CD4-positive, alpha-beta memory T cell (primary cell): Measurements from ENCODE around the gene CNNM3. TPM values are rescaled to one million over a fixed set of nuclear protein-coding genes. Genes with fewer than 3 reads are reported as not detected.
A peak's percentile ranks its signal among the peaks of the same experiment; 100 is the strongest.

Experiments
- CTCF ChIA-PET: fragments of 350-600 bp; sonication (Branson Sonifier 250); formaldehyde crosslinking; loops from one replicate; lab custom pipeline; 2021; ENCODE audit warnings: inconsistent platforms; ENCODE audit not compliant: partially characterized antibody; lab: Charles Lee
- POLR2A ChIA-PET: fragments of 350-600 bp; sonication (Branson Sonifier 250); formaldehyde crosslinking; loops from one replicate; lab custom pipeline; 2021; ENCODE audit not compliant: partially characterized antibody; lab: Charles Lee
- DNase-seq, 5 donors: peaks; one replicate each; pipeline versions ENCODE4 v3.0.0 to v3.0.0-alpha.2; 2020 to 2022; ENCODE audit warnings: mixed read lengths in 1 of 5
- H3K27ac ChIP-seq: one replicate; pipeline ENCODE4 v1.7.0; 2013; ENCODE audit warnings: low read depth, low read length
- H3K27me3 ChIP-seq: 2 replicates; pipeline ENCODE4 v1.7.0; 2013; ENCODE audit warnings: mild to moderate bottlenecking, low read length, moderate library complexity; ENCODE audit not compliant: insufficient read depth
- H3K36me3 ChIP-seq: 2 replicates; pipeline ENCODE4 v1.7.0; 2013; ENCODE audit warnings: mild to moderate bottlenecking, low read length, moderate library complexity; ENCODE audit not compliant: insufficient read depth
- H3K4me1 ChIP-seq: 2 replicates; pipeline ENCODE4 v1.7.0; 2013; ENCODE audit warnings: mild to moderate bottlenecking, low read length, moderate library complexity; ENCODE audit not compliant: insufficient read depth
- H3K4me3 ChIP-seq, 2 donors: one replicate each; pipeline ENCODE4 v1.7.0; 2013; ENCODE audit warnings: low read length in 2 of 2, mild to moderate bottlenecking in 1 of 2
- H3K9me3 ChIP-seq, 2 donors: one replicate each; pipeline ENCODE4 v1.7.0; 2013; ENCODE audit warnings: low read length in 2 of 2, control low read depth in 1 of 2; ENCODE audit not compliant: control insufficient read depth in 1 of 2
- H3K27ac Mint-ChIP-seq, 7 donors: one replicate each; pipeline ENCODE4 v1.8.0; 2020 to 2021; ENCODE audit warnings: mixed read lengths in 7 of 7, mild to moderate bottlenecking in 6 of 7, inconsistent platforms in 3 of 7, moderate library complexity in 3 of 7
- H3K27me3 Mint-ChIP-seq, 2 donors: one replicate each; pipeline ENCODE4 v1.8.0; 2020 to 2021; ENCODE audit warnings: mixed read lengths in 2 of 2
- H3K36me3 Mint-ChIP-seq, 2 donors: one replicate each; pipeline ENCODE4 v1.8.0; 2020 to 2021; ENCODE audit warnings: mixed read lengths in 2 of 2, inconsistent platforms in 1 of 2, mild to moderate bottlenecking in 1 of 2
- H3K4me1 Mint-ChIP-seq, 4 donors: one replicate each; pipeline ENCODE4 v1.8.0; 2020 to 2021; ENCODE audit warnings: mixed read lengths in 4 of 4, mild to moderate bottlenecking in 1 of 4
- H3K4me3 Mint-ChIP-seq, 8 donors: one replicate each; pipeline ENCODE4 v1.8.0; 2020 to 2021; ENCODE audit warnings: mixed read lengths in 8 of 8, mild to moderate bottlenecking in 7 of 8, moderate library complexity in 6 of 8, inconsistent platforms in 3 of 8
- H3K9me3 Mint-ChIP-seq, 8 donors: one replicate each; pipeline ENCODE4 v1.8.0; 2020 to 2021; ENCODE audit warnings: mixed read lengths in 8 of 8, mild to moderate bottlenecking in 5 of 8, inconsistent platforms in 3 of 8, moderate library complexity in 1 of 8
- intact Hi-C: fragments of 100-400 bp; cut with micrococcal nuclease; formaldehyde crosslinking; loops from one replicate; pipeline ENCODE4 v1.15.1; 2023
- polyA plus RNA-seq, 2 donors: library from polyadenylated mRNA; unstranded; fragments of 300-500 nt; fragmentation: Illumina TruSeq; gene quantifications; one replicate each; pipeline ENCODE4 v1.2.3, GENCODE V29; 2021
- total RNA-seq, 2 experiments: library from RNA; stranded (reverse); gene quantifications; one replicate each; pipeline ENCODE4 v1.2.3, GENCODE V29; 2021

The CNNM3 gene
- total and polyA plus RNA-seq, 4 experiments from 2014 or later, result 3.7 to 57.4 (median 34.1) TPM

- intact Hi-C loops, result no loop called here
- Mint-ChIP-seq H3K27ac (peak overlapping the region in 2 of 7 donors; percentile 54 to 75), H3K9me3 (no peaks in the 10 kb centered on the region), H3K4me3 (no peak overlapping the region), H3K27me3 (no peaks in the 10 kb centered on the region), H3K36me3 (peaks cover 7 to 63% of the 10 kb centered on the region in 2 donors), H3K4me1 (peaks cover 37 to 59% (median 46%) of the 10 kb centered on the region in 4 donors)
- Histone ChIP-seq H3K27ac (no peak overlapping the region), H3K27me3 (no peaks in the 10 kb centered on the region), H3K4me3 (no peak overlapping the region), H3K4me1 (peaks cover 39% of the 10 kb centered on the region), H3K9me3 (no peaks in the 10 kb centered on the region), H3K36me3 (peaks cover 47% of the 10 kb centered on the region)
- CTCF ChIA-PET, result interaction anchor here (1.2 to 1.6 kb wide), 2 partner anchors 8 to 35 kb away, joined by 4 read pairs; partner anchors contain the start of gene ANKRD39
- DNase-seq, result no peak
- POLR2A ChIA-PET, result no interaction called here
These were observed 6.7 kb downstream of the CNNM3 start for GRCh38 chr2:96822786-96823185.

- intact Hi-C loops, result no loop called here
These were observed 7.1 kb downstream of the CNNM3 start for GRCh38 chr2:96823198-96823597.

GRCh38 chr2:96824079-96824870 is 8.2 kb downstream of the CNNM3 start:
- Mint-ChIP-seq H3K27ac (peak overlapping the region in 4 of 7 donors; percentile 37 to 82 (median 58)), H3K9me3 (no peaks in the 10 kb centered on the region), H3K4me1 (peaks cover 24 to 44% (median 32%) of the 10 kb centered on the region in 4 donors), H3K4me3 (no peak overlapping the region), H3K36me3 (peaks cover 14 to 66% of the 10 kb centered on the region in 2 donors), H3K27me3 (no peaks in the 10 kb centered on the region)
- no peak for DNase-seq
- peaks cover 59% of the 10 kb centered on the region for H3K36me3 ChIP-seq
- H3K9me3 ChIP-seq, result no peaks in the 10 kb centered on the region
- no peak overlapping the region for H3K27ac ChIP-seq
- CTCF ChIA-PET, result interaction anchor here (1.6 kb wide), 1 partner anchor 9 kb away, joined by 4 read pairs; no protein-coding TSS in a partner anchor
- intact Hi-C loops, result no loop called here
- POLR2A ChIA-PET, result interaction anchor here (0.8 to 2.8 kb wide), 3 partner anchors 8 to 34 kb away, joined by 3 to 9 read pairs (median 3); partner anchors contain the start of genes ANKRD39 and CNNM3
- H3K4me1 ChIP-seq, result peaks cover 24% of the 10 kb centered on the region
- no peaks in the 10 kb centered on the region for H3K27me3 ChIP-seq
- no peak overlapping the region for H3K4me3 ChIP-seq

More at GRCh38 chr2:96823198-96823597, 7.1 kb downstream of the CNNM3 start:
- Histone ChIP-seq H3K27ac (no peak overlapping the region), H3K4me3 (no peak overlapping the region), H3K4me1 (peaks cover 34% of the 10 kb centered on the region), H3K27me3 (no peaks in the 10 kb centered on the region), H3K9me3 (no peaks in the 10 kb centered on the region), H3K36me3 (peaks cover 51% of the 10 kb centered on the region)
- CTCF ChIA-PET, result interaction anchor here (1.6 kb wide), 1 partner anchor 8 kb away, joined by 4 read pairs; no protein-coding TSS in a partner anchor
- no peak overlapping the region for H3K4me3 Mint-ChIP-seq
- peak overlapping the region in 2 of 7 donors; percentile 54 to 70 for H3K27ac Mint-ChIP-seq
- peaks cover 34 to 55% (median 42%) of the 10 kb centered on the region in 4 donors for H3K4me1 Mint-ChIP-seq
- H3K36me3 Mint-ChIP-seq, result peaks cover 7 to 64% of the 10 kb centered on the region in 2 donors
- no peaks in the 10 kb centered on the region for H3K9me3 Mint-ChIP-seq
- POLR2A ChIA-PET, result no interaction called here
- no peaks in the 10 kb centered on the region for H3K27me3 Mint-ChIP-seq
- DNase-seq, result no peak

GRCh38 chr2:96825057-96825456 is 9.0 kb downstream of the CNNM3 start:
- Mint-ChIP-seq H3K4me1 (peaks cover 17 to 36% (median 25%) of the 10 kb centered on the region in 4 donors), H3K27ac (no peak overlapping the region), H3K27me3 (no peaks in the 10 kb centered on the region), H3K4me3 (no peak overlapping the region), H3K36me3 (peaks cover 17 to 65% of the 10 kb centered on the region in 2 donors), H3K9me3 (no peaks in the 10 kb centered on the region)
- peaks cover 16% of the 10 kb centered on the region for H3K4me1 ChIP-seq
- no peaks in the 10 kb centered on the region for H3K9me3 ChIP-seq
- no peak for DNase-seq
- CTCF ChIA-PET, result no interaction called here
- peaks cover 66% of the 10 kb centered on the region for H3K36me3 ChIP-seq
- H3K27me3 ChIP-seq, result no peaks in the 10 kb centered on the region
- intact Hi-C loops, result no loop called here
- H3K4me3 ChIP-seq, result no peak overlapping the region
- POLR2A ChIA-PET, result interaction anchor here (1.2 to 2.8 kb wide), 2 partner anchors 8 to 33 kb away, joined by 3 to 9 read pairs; partner anchors contain the start of genes ANKRD39 and CNNM3
- H3K27ac ChIP-seq, result no peak overlapping the region

- peaks cover 73% of the 10 kb centered on the region for H3K36me3 ChIP-seq
- CTCF ChIA-PET, result interaction anchor here (0.7 kb wide), 2 partner anchors 132 to 133 kb away, joined by 3 to 4 read pairs; no protein-coding TSS in a partner anchor
- intact Hi-C loops, result no loop called here
These were observed 10.6 kb downstream of the CNNM3 start for GRCh38 chr2:96826546-96827278.

GRCh38 chr2:96828436-96828835 is 12.4 kb downstream of the CNNM3 start:
- H3K36me3 Mint-ChIP-seq, result peaks cover 34 to 81% of the 10 kb centered on the region in 2 donors

More at GRCh38 chr2:96826546-96827278, 10.6 kb downstream of the CNNM3 start:
- no peak overlapping the region for H3K4me3 ChIP-seq
- no peaks in the 10 kb centered on the region for H3K27me3 ChIP-seq
- H3K27ac ChIP-seq, result no peak overlapping the region
- POLR2A ChIA-PET, result interaction anchor here (2.8 kb wide), 1 partner anchor 10 kb away, joined by 9 read pairs; the partner anchor contains the start of gene CNNM3
- no peak for DNase-seq
- no peaks in the 10 kb centered on the region for H3K27me3 Mint-ChIP-seq
- no peaks in the 10 kb centered on the region for H3K4me1 ChIP-seq
- no peak overlapping the region for H3K4me3 Mint-ChIP-seq
- H3K27ac Mint-ChIP-seq, result no peak overlapping the region
- no peaks in the 10 kb centered on the region for H3K9me3 ChIP-seq
- no peaks in the 10 kb centered on the region for H3K9me3 Mint-ChIP-seq
- peaks cover 26 to 72% of the 10 kb centered on the region in 2 donors for H3K36me3 Mint-ChIP-seq
- H3K4me1 Mint-ChIP-seq, result peaks cover 2 to 19% (median 10%) of the 10 kb centered on the region in 4 donors

More at GRCh38 chr2:96828436-96828835, 12.4 kb downstream of the CNNM3 start:
- no peak for DNase-seq
- no peaks in the 10 kb centered on the region for H3K4me1 ChIP-seq
- H3K36me3 ChIP-seq, result peaks cover 74% of the 10 kb centered on the region
- H3K4me1 Mint-ChIP-seq, result peaks cover 0 to 12% (median 6%) of the 10 kb centered on the region in 4 donors
- H3K9me3 ChIP-seq, result no peaks in the 10 kb centered on the region
- H3K4me3 Mint-ChIP-seq, result no peak overlapping the region
- CTCF ChIA-PET, result no interaction called here
- POLR2A ChIA-PET, result interaction anchor here (1.5 to 1.6 kb wide), 2 partner anchors 10 to 12 kb away, joined by 3 to 6 read pairs; partner anchors contain the start of gene CNNM3
- H3K27ac Mint-ChIP-seq, result no peak overlapping the region
- H3K27me3 Mint-ChIP-seq, result no peaks in the 10 kb centered on the region
- H3K27me3 ChIP-seq, result no peaks in the 10 kb centered on the region
- H3K27ac ChIP-seq, result no peak overlapping the region
- no peak overlapping the region for H3K4me3 ChIP-seq
- no peaks in the 10 kb centered on the region for H3K9me3 Mint-ChIP-seq
- intact Hi-C loops, result no loop called here
